Astrocyte (in vitro differentiated cells and primary cell): ENCODE data around the gene MT1E. TPM values are rescaled to one million over a fixed set of nuclear protein-coding genes. Genes with fewer than 3 reads are reported as not detected.

Experiments used
- DNase-seq: peaks from one replicate; pipeline ENCODE4 v3.0.0-alpha.2; 2010; ENCODE audit warnings: low read depth
- FAIRE-seq: peaks from 2 replicates; lab custom pipeline; 2011; peaks lifted over from hg19 to GRCh38; lab: Jason Lieb, UNC
- H2AFZ ChIP-seq: 2 replicates; pipeline ENCODE4 v1.6.0; 2012; ENCODE audit warnings: low read depth, low read length, inconsistent platforms
- H3K27ac ChIP-seq: 2 replicates; pipeline ENCODE4 v1.5.1; 2011; ENCODE audit warnings: low read depth, low read length, inconsistent platforms
- H3K27me3 ChIP-seq: 2 replicates; pipeline ENCODE4 v1.6.0; 2011; ENCODE audit warnings: low read length, inconsistent platforms; ENCODE audit not compliant: insufficient read depth
- H3K36me3 ChIP-seq: 2 replicates; pipeline ENCODE4 v1.5.1; 2011; ENCODE audit warnings: low read length, inconsistent platforms; ENCODE audit not compliant: insufficient read depth
- H3K4me1 ChIP-seq: 2 replicates; pipeline ENCODE4 v1.5.1; 2011; ENCODE audit warnings: low read length, inconsistent platforms; ENCODE audit not compliant: insufficient read depth
- H3K4me2 ChIP-seq: 2 replicates; pipeline ENCODE4 v1.6.0; 2012; ENCODE audit warnings: low read length, inconsistent platforms
- H3K4me3 ChIP-seq: 2 replicates; pipeline ENCODE4 v1.5.1; 2011; ENCODE audit warnings: low read depth, mild to moderate bottlenecking, low read length, inconsistent platforms; ENCODE audit not compliant: insufficient read depth
- H3K79me2 ChIP-seq: 2 replicates; pipeline ENCODE4 v1.6.0; 2012; ENCODE audit warnings: mild to moderate bottlenecking, low read length, inconsistent platforms; ENCODE audit not compliant: insufficient read depth
- H3K9ac ChIP-seq: 2 replicates; pipeline ENCODE4 v1.6.0; 2012; ENCODE audit warnings: mild to moderate bottlenecking, low read length, inconsistent platforms
- H3K9me3 ChIP-seq: 2 replicates; pipeline ENCODE4 v1.5.1; 2012; ENCODE audit warnings: low read depth, mild to moderate bottlenecking, low read length, inconsistent platforms; ENCODE audit not compliant: insufficient read depth
- H4K20me1 ChIP-seq: 2 replicates; pipeline ENCODE4 v1.6.0; 2012; ENCODE audit warnings: low read length, inconsistent platforms; ENCODE audit not compliant: insufficient read depth
- H3K27ac Mint-ChIP-seq: one replicate; pipeline ENCODE4 v1.8.0; 2021; ENCODE audit warnings: mild to moderate bottlenecking, mixed read lengths; ENCODE audit not compliant: unreplicated experiment
- H3K27me3 Mint-ChIP-seq: one replicate; pipeline ENCODE4 v1.8.0; 2021; ENCODE audit warnings: low read depth, mixed read lengths; ENCODE audit not compliant: unreplicated experiment
- H3K36me3 Mint-ChIP-seq: one replicate; pipeline ENCODE4 v1.8.0; 2021; ENCODE audit warnings: low read depth, mixed read lengths; ENCODE audit not compliant: unreplicated experiment
- H3K4me1 Mint-ChIP-seq: one replicate; pipeline ENCODE4 v1.8.0; 2021; ENCODE audit warnings: low read depth, mixed read lengths; ENCODE audit not compliant: unreplicated experiment
- H3K4me3 Mint-ChIP-seq: one replicate; pipeline ENCODE4 v1.8.0; 2021; ENCODE audit warnings: mild to moderate bottlenecking, moderate library complexity, mixed read lengths; ENCODE audit not compliant: unreplicated experiment
- H3K9me3 Mint-ChIP-seq: one replicate; pipeline ENCODE4 v1.8.0; 2021; ENCODE audit warnings: mild to moderate bottlenecking, mixed read lengths; ENCODE audit not compliant: unreplicated experiment
- CTCF ChIP-seq: IDR thresholded peaks from 2 replicates; pipeline ENCODE4 v1.5.1; 2011; ENCODE audit warnings: low read depth, mild to moderate bottlenecking, inconsistent platforms, low read length, moderate library complexity; ENCODE audit not compliant: insufficient read depth
- EZH2 ChIP-seq: IDR thresholded peaks from 2 replicates; pipeline ENCODE4 v1.6.1; 2012; ENCODE audit warnings: mild to moderate bottlenecking, low read length, inconsistent platforms; ENCODE audit not compliant: insufficient read depth
- total RNA-seq: library from RNA; stranded (reverse); gene quantifications from 2 replicates; pipeline ENCODE4 v1.2.1, GENCODE V29; 2021

MT1E gene
- total RNA-seq, 1 donor from 2014 or later, result 11.9 TPM

DNA sequence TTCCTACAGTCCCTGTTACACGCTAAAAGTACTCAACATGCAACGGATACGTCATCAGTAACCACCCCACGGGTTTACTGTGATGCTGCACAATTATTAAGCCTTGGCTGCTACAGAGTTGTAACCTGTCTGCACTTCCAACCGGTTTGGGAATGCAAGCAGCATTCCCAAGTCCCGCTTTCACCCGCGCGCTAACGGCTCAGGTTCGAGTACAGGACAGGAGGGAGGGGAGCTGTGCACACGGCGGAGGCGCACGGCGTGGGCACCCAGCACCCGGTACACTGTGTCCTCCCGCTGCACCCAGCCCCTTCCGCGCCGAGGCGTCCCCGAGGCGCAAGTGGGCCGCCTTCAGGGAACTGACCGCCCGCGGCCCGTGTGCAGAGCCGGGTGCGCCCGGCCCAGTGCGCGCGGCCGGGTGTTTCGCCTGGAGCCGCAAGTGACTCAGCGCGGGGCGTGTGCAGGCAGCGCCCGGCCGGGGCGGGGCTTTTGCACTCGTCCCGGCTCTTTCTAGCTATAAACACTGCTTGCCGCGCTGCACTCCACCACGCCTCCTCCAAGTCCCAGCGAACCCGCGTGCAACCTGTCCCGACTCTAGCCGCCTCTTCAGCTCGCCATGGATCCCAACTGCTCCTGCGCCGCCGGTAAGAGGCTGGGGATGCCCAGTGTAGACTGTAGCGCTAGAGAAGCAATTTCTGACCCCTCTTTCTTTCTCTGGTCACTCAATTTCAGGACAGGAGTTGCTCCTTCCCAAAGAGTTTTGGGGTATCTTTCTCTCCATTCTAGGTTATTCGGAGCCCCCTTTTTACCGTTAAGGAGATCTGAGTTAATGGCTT, 17.3 kb upstream of the MT1E start, which contains the start of gene MT2A:
Gene MT2A, plus strand, starts transcription at position 542 of the 833 bp plus-strand sequence. Its CDS starts 72 bp downstream, at position 614.
- Histone ChIP-seq H3K4me1 (peaks cover 55% of the 10 kb centered on the region), H3K27ac (peak within 1 kb of the TSS; percentile 98), H3K4me2 (peak within 1 kb of the TSS; percentile 88), H3K79me2 (peaks cover 19% of the 10 kb centered on the region), H3K9ac (peak within 1 kb of the TSS; percentile 92), H3K36me3 (no peaks in the 10 kb centered on the region), H3K27me3 (no peaks in the 10 kb centered on the region), H3K4me3 (peak within 1 kb of the TSS; percentile 97), H4K20me1 (peaks cover 5% of the 10 kb centered on the region), H2AFZ (peak within 1 kb of the TSS; percentile 42), H3K9me3 (no peaks in the 10 kb centered on the region)
- no peak for FAIRE-seq
- H3K4me1 Mint-ChIP-seq, result peaks cover 33% of the 10 kb centered on the region
- peak; percentile 95 for DNase-seq
- peaks cover 7% of the 10 kb centered on the region for H3K27me3 Mint-ChIP-seq
- H3K36me3 Mint-ChIP-seq, result no peaks in the 10 kb centered on the region
- H3K27ac Mint-ChIP-seq, result peak within 1 kb of the TSS; percentile 95
- no peak for TF ChIP-seq CTCF
- no peak for TF ChIP-seq EZH2
- peak within 1 kb of the TSS; percentile 90 for H3K4me3 Mint-ChIP-seq
- H3K9me3 Mint-ChIP-seq, result peaks cover 3% of the 10 kb centered on the region

GRCh38 chr16:56608876-56609462, 16.6 kb upstream of the MT1E start:
- Histone ChIP-seq H3K79me2 (peaks cover 20% of the 10 kb centered on the region), H3K9ac (peak overlapping the region; percentile 92), H4K20me1 (peaks cover 5% of the 10 kb centered on the region), H2AFZ (no peak overlapping the region), H3K9me3 (no peaks in the 10 kb centered on the region), H3K27me3 (no peaks in the 10 kb centered on the region), H3K4me3 (peak overlapping the region; percentile 97), H3K4me1 (peaks cover 62% of the 10 kb centered on the region), H3K4me2 (peak overlapping the region; percentile 88), H3K27ac (peak overlapping the region; percentile 98), H3K36me3 (no peaks in the 10 kb centered on the region)
- DNase-seq (no peak), FAIRE-seq (no peak)
- TF ChIP-seq EZH2 (no peak), CTCF (no peak)
- Mint-ChIP-seq H3K4me1 (peaks cover 33% of the 10 kb centered on the region), H3K27ac (peak overlapping the region; percentile 95), H3K4me3 (peak overlapping the region; percentile 90), H3K27me3 (peaks cover 2% of the 10 kb centered on the region), H3K36me3 (no peaks in the 10 kb centered on the region), H3K9me3 (peaks cover 3% of the 10 kb centered on the region)
